Measurements from ENCODE around the gene HOXB7. TPM values are rescaled to one million over a fixed set of nuclear protein-coding genes. Genes with fewer than 3 reads are reported as not detected.

The HOXB7 gene
- total RNA-seq, 1 donor from 2014 or later, result 0.64 TPM

GRCh38 chr17:48644159-48644558 lies 33.3 kb upstream of the HOXB7 start:
- no peak overlapping the region for H3K27ac Mint-ChIP-seq (ENCODE audit: unreplicated experiment)

GRCh38 chr17:48643697-48644012 lies 32.8 kb upstream of the HOXB7 start:
- Mint-ChIP-seq H3K9me3 (ENCODE audit: unreplicated experiment) (peaks cover 13% of the 10 kb centered on the region), H3K4me3 (ENCODE audit: unreplicated experiment) (no peak overlapping the region), H3K36me3 (ENCODE audit: unreplicated experiment) (no peaks in the 10 kb centered on the region), H3K27me3 (ENCODE audit: unreplicated experiment) (peaks cover 50% of the 10 kb centered on the region), H3K4me1 (ENCODE audit: low read depth, unreplicated experiment) (no peaks in the 10 kb centered on the region), H3K27ac (ENCODE audit: unreplicated experiment) (no peak overlapping the region)
- TF ChIP-seq CTCF (IDR thresholded peaks at IDR 0.05; ENCODE audit: partially characterized antibody, unreplicated experiment), result no peak
- no peak for DNase-seq

More at GRCh38 chr17:48644159-48644558, 33.3 kb upstream of the HOXB7 start:
- Mint-ChIP-seq H3K27me3 (ENCODE audit: unreplicated experiment) (peaks cover 49% of the 10 kb centered on the region), H3K9me3 (ENCODE audit: unreplicated experiment) (peaks cover 13% of the 10 kb centered on the region), H3K4me3 (ENCODE audit: unreplicated experiment) (no peak overlapping the region), H3K4me1 (ENCODE audit: low read depth, unreplicated experiment) (no peaks in the 10 kb centered on the region), H3K36me3 (ENCODE audit: unreplicated experiment) (no peaks in the 10 kb centered on the region)
- no peak for TF ChIP-seq CTCF (IDR thresholded peaks at IDR 0.05; ENCODE audit: partially characterized antibody, unreplicated experiment)
- no peak for DNase-seq

GRCh38 chr17:48642843-48643696 lies 32.3 kb upstream of the HOXB7 start:
- H3K27me3 Mint-ChIP-seq (ENCODE audit: unreplicated experiment), result peaks cover 45% of the 10 kb centered on the region
- no peak for TF ChIP-seq CTCF (IDR thresholded peaks at IDR 0.05; ENCODE audit: partially characterized antibody, unreplicated experiment)
- H3K9me3 Mint-ChIP-seq (ENCODE audit: unreplicated experiment), result peaks cover 11% of the 10 kb centered on the region
- no peak overlapping the region for H3K4me3 Mint-ChIP-seq (ENCODE audit: unreplicated experiment)
- no peak overlapping the region for H3K27ac Mint-ChIP-seq (ENCODE audit: unreplicated experiment)
- H3K36me3 Mint-ChIP-seq (ENCODE audit: unreplicated experiment), result no peaks in the 10 kb centered on the region
- DNase-seq, result no peak
- H3K4me1 Mint-ChIP-seq (ENCODE audit: low read depth, unreplicated experiment), result no peaks in the 10 kb centered on the region

GRCh38 chr17:48642059-48642842 lies 31.4 kb upstream of the HOXB7 start:
- Mint-ChIP-seq H3K36me3 (ENCODE audit: unreplicated experiment) (no peaks in the 10 kb centered on the region), H3K27me3 (ENCODE audit: unreplicated experiment) (peaks cover 43% of the 10 kb centered on the region), H3K27ac (ENCODE audit: unreplicated experiment) (no peak overlapping the region), H3K9me3 (ENCODE audit: unreplicated experiment) (peaks cover 9% of the 10 kb centered on the region), H3K4me3 (ENCODE audit: unreplicated experiment) (no peak overlapping the region), H3K4me1 (ENCODE audit: low read depth, unreplicated experiment) (no peaks in the 10 kb centered on the region)
- TF ChIP-seq CTCF (IDR thresholded peaks at IDR 0.05; ENCODE audit: partially characterized antibody, unreplicated experiment), result no peak
- DNase-seq, result peak; percentile 38
